22Rv1 (cell line): ENCODE results near the gene EXD1.

Source experiments
- H3K27ac ChIP-seq: fragments of 450-650 bp; 2 replicates; pipeline ENCODE4 v1.5.1; 2017
- ZFX ChIP-seq: fragments of 450-650 bp; IDR thresholded peaks from 2 replicates; pipeline ENCODE4 v1.6.1; 2017; ENCODE audit warnings: antibody characterized with exemption, borderline replicate concordance
- TF ChIP-seq, protein P1 (sequence below): fragments of 450-650 bp; IDR thresholded peaks from 2 replicates; pipeline ENCODE4 v1.5.1; 2017; ENCODE audit warnings: mild to moderate bottlenecking

The EXD1 gene, protein sequence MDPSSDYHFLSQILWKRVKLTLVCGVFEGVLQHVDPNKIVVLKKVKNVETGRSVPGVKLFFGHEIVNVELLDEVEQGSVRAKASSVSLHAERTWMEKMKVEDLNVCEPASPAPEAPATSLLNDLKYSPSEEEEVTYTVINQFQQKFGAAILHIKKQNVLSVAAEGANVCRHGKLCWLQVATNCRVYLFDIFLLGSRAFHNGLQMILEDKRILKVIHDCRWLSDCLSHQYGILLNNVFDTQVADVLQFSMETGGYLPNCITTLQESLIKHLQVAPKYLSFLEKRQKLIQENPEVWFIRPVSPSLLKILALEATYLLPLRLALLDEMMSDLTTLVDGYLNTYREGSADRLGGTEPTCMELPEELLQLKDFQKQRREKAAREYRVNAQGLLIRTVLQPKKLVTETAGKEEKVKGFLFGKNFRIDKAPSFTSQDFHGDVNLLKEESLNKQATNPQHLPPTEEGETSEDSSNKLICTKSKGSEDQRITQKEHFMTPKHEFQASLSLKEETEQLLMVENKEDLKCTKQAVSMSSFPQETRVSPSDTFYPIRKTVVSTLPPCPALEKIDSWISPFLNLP

DNA sequence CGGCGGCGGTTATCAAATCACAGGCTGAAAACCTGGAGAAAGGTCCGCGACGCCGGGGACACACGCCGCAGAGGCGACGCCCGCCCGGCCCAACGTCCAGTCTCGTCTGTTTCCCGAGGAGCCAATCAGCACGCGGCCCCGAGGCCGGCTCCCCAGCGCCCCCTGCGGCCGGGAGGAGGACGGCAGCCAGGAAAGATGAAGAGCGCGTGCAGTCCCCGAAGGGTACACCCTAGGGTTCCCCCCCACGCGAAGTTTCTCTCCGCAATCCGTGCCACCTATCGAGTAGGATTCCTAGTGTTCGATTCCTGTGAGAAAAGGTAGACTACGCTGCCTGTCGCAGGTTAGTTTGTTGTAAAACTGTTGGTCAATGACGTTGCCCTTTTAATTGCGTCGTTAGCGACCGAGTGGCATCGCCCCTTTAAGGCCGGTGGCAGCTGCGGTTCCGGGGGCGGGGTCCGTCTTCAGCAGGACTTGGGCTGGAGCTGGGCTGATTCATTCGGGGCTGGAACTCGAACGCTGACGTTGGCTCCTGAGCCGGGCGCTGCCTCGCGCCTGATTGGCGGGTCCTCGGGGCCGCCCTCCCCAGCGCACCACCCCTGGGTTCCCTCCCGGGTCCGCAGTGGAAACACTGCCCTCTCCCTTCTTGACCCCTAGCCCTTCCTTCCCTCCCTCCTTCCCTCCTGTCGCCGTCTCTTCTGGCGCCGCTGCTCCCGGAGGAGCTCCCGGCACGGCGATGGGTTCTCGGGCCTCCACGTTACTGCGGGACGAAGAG is at the start of gene EXD1, which contains the start of gene CHP1:
TSS of gene EXD1 (minus strand) at position 108 of the 772 bp plus-strand sequence. CDS start 4,182 bp downstream, outside the sequence.
TSS of gene CHP1 (plus strand) at position 619 of the 772 bp plus-strand sequence. CDS start at position 734, 115 bp downstream.
- TF ChIP-seq, protein P1, sequence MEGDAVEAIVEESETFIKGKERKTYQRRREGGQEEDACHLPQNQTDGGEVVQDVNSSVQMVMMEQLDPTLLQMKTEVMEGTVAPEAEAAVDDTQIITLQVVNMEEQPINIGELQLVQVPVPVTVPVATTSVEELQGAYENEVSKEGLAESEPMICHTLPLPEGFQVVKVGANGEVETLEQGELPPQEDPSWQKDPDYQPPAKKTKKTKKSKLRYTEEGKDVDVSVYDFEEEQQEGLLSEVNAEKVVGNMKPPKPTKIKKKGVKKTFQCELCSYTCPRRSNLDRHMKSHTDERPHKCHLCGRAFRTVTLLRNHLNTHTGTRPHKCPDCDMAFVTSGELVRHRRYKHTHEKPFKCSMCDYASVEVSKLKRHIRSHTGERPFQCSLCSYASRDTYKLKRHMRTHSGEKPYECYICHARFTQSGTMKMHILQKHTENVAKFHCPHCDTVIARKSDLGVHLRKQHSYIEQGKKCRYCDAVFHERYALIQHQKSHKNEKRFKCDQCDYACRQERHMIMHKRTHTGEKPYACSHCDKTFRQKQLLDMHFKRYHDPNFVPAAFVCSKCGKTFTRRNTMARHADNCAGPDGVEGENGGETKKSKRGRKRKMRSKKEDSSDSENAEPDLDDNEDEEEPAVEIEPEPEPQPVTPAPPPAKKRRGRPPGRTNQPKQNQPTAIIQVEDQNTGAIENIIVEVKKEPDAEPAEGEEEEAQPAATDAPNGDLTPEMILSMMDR: peak; percentile 99
- no peak for TF ChIP-seq ZFX
- H3K27ac ChIP-seq: peak within 1 kb of the TSS; percentile 75

DNA sequence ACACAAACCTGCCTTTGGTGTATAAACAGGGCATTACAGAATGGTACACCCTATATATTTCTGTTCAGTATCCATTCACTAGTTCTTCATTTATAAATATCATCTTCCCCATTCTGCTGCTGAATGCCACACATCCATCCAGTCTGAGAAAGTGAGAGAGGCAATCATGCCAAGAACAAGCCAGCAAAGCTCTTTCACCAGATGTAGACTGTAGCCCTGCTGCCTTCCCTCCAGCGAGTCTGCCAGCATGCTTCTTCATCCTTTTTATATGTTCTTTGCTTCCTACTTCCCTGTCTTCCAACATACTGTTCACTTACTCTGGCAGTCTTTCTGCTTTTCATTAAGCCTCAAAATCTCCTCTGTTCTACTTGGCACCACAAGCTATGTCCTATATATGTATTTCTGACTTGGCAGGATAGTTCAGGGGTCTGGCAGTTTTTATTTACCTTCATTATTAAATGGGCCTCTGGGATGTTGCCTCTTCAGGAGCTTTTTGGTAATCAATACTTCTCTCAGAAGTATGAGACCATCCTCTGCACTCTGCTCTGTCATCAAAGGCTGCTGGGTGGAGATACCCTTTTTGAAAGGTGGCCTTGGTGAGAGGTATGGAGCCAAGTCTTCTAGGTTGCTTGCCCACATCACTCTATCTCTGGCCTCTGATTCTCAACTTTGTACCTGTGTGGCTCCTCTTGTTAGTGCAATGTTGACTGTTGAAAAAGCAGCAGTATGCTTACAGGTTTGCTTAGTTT is 49.2 kb upstream of the EXD1 start:
- TF ChIP-seq, protein P1: no peak
- no peak for TF ChIP-seq ZFX
- no peak overlapping the region for H3K27ac ChIP-seq

DNA sequence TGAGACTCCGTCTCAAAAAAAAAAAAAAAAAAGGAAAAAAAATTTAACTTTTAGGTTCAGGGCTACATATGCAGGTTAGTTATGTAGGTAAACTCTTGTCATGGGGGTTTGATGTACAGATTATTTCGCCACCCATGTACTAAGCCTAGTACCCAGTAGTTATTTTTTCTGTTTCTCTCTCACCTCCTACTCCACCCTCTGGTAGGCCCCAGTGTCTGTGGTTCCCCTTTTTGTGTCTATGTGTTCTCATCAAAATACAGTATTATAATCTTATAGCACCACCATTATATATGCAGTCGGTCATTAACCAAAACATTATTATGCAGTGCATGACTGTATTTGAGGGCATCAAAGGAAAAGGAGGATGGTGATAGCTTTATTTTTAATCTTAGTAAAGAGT is 47.8 kb upstream of the EXD1 start:
- no peak overlapping the region for H3K27ac ChIP-seq
- TF ChIP-seq, protein P1: no peak
- no peak for TF ChIP-seq ZFX

DNA sequence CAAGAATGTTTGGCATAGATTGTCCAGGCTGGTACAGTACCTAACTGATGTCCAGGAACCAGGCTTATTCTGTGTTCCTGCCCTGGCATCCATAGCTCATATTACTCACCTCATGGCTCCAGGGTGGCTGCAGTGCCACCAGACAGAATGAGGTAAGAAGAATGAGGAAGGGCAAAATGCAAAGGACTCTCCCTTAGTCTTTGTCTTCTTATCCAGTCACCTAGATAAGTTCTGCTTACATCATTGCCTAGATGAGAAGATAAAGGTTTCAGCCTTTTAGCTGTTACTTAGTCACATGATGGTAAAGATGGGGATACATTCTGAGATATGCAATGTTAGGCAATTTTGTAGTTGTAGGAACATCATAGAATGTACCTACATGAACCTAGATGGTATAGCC is 46.3 kb upstream of the EXD1 start:
- H3K27ac ChIP-seq: no peak overlapping the region
- TF ChIP-seq, protein P1: no peak
- TF ChIP-seq ZFX: no peak

DNA sequence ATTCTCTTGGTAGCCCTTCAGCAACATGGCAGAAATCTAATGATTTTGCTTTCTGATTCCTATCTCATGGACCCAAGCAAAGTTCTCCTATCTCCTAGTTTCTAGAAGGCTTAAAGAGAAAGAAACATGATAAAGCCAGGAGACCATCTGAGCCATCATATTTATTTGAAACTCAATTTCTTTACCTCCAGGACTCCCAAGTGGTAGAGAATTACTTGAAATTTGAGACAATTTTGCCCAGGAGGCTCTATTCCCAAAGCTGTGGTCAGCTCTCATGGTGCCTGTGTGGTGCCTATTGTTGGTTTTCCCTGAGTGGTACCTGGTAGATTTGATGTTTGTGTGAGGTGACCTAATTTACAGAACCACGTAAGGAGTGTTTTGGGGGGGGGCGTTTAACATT is 39.3 kb upstream of the EXD1 start:
- TF ChIP-seq ZFX: no peak
- TF ChIP-seq, protein P1: no peak
- H3K27ac ChIP-seq: no peak overlapping the region

DNA sequence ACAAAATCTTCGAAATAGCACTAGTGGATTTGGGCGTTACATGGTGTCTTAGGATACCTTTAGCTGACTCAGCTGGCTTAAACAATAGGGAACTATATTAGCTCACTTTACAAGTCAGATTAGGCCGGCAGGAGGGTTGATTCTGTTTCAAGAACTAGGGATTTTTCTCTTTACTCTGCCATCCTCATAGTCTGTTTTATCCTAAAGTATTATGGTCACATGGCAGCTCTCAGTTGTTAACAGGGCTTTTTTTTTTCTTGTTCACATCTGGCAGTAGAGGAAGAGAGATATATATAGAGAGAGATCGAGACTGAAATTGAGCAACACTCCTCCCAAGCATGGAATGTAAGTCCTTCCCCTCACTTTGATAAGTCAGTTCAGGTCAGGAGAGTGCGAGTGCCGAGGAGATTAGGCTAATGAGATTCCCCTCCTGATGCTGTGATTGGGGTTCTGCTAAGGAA is 33.4 kb upstream of the EXD1 start:
- TF ChIP-seq, protein P1: no peak
- TF ChIP-seq ZFX: no peak
- no peak overlapping the region for H3K27ac ChIP-seq
